WTC11 (cell line): ENCODE measurements around the gene SMC3. TPM values are rescaled to one million over a fixed set of nuclear protein-coding genes. Genes with fewer than 3 reads are reported as not detected.

Experiments used
- ATAC-seq: fragments of 200-7000 bp; cut with Tn5 transposase; 2 replicates; pipeline ENCODE4 v1.10.0; 2021; ENCODE audit warnings: mild to moderate bottlenecking, moderate library complexity
- CTCF ChIA-PET: fragments of 300-600 bp; sonication (Branson Sonifier 250); formaldehyde crosslinking; loops from one replicate; lab custom pipeline; 2021; ENCODE audit warnings: antibody characterized with exemption; lab: Charles Lee
- POLR2A ChIA-PET: fragments of 350-600 bp; sonication (Branson Sonifier 250); formaldehyde crosslinking; loops from one replicate; lab custom pipeline; 2021; ENCODE audit warnings: antibody characterized with exemption; lab: Charles Lee
- DNase-seq: peaks from one replicate; pipeline ENCODE4 v3.0.0; 2021; ENCODE audit warnings: low spot score
- H3K27ac Mint-ChIP-seq: 2 replicates; pipeline ENCODE4 v1.8.0; 2021; ENCODE audit warnings: mixed read lengths
- H3K27me3 Mint-ChIP-seq: 2 replicates; pipeline ENCODE4 v1.8.0; 2021; ENCODE audit warnings: low read depth, mild to moderate bottlenecking, moderate library complexity, mixed read lengths
- H3K36me3 Mint-ChIP-seq: 2 replicates; pipeline ENCODE4 v1.8.0; 2021; ENCODE audit warnings: mixed read lengths
- H3K4me1 Mint-ChIP-seq: 2 replicates; pipeline ENCODE4 v1.8.0; 2022; ENCODE audit warnings: mixed read lengths
- H3K4me3 Mint-ChIP-seq: 2 replicates; pipeline ENCODE4 v1.8.0; 2021; ENCODE audit warnings: mild to moderate bottlenecking, moderate library complexity, mixed read lengths
- H3K9me3 Mint-ChIP-seq: 2 replicates; pipeline ENCODE4 v1.8.0; 2021; ENCODE audit warnings: mixed read lengths
- GRHL2 ChIP-seq: fragments of 250-450 bp; sonication (Bioruptor Pico); IDR thresholded peaks from 2 replicates; pipeline ENCODE4 v1.8.0; 2022; ENCODE audit warnings: mild to moderate bottlenecking, moderate library complexity; ENCODE audit not compliant: insufficient replicate concordance, severe bottlenecking
- KAT7 ChIP-seq: sonication (generic); formaldehyde crosslinking; IDR thresholded peaks from 2 replicates; pipeline ENCODE4 v1.8.1; 2023; ENCODE audit warnings: missing genetic modification reagents, mild to moderate bottlenecking, borderline replicate concordance
- MYBL2 ChIP-seq: sonication (generic); formaldehyde crosslinking; IDR thresholded peaks from 2 replicates; pipeline ENCODE4 v1.8.1; 2023; ENCODE audit warnings: mild to moderate bottlenecking, moderate library complexity, missing genetic modification reagents
- ZNF138 ChIP-seq: sonication (generic); formaldehyde crosslinking; conservative IDR thresholded peaks from 2 replicates; pipeline ENCODE4 v1.8.1; 2022; ENCODE audit warnings: mild to moderate bottlenecking, moderate library complexity, missing genetic modification reagents
- total RNA-seq: library from RNA; stranded (reverse); gene quantifications from 3 replicates; pipeline ENCODE4 v1.2.3, GENCODE V29; 2021
- TF ChIP-seq, protein P1 (sequence below): fragments of 250-450 bp; sonication (Bioruptor Pico); IDR thresholded peaks from 2 replicates; pipeline ENCODE4 v1.9.0; 2021; ENCODE audit warnings: moderate library complexity, mild to moderate bottlenecking, inconsistent platforms, borderline replicate concordance

The SMC3 gene
- total RNA-seq, 1 experiment from 2014 or later: 71.0 TPM

GRCh38 chr10:110651044-110651958, 83.8 kb downstream of the SMC3 start:
- Mint-ChIP-seq H3K27ac (no peak overlapping the region), H3K4me1 (peaks cover 9% of the 10 kb centered on the region), H3K4me3 (no peak overlapping the region), H3K9me3 (no peaks in the 10 kb centered on the region), H3K27me3 (peaks cover 8% of the 10 kb centered on the region), H3K36me3 (no peaks in the 10 kb centered on the region)
- POLR2A ChIA-PET: no interaction called here
- CTCF ChIA-PET: interaction anchor here (1.0 kb wide), 1 partner anchor 21 kb away, joined by 5 read pairs; no protein-coding TSS in a partner anchor
- DNase-seq: no peak
- peak; percentile 36 for ATAC-seq
- TF ChIP-seq ZNF138 (no peak), KAT7 (CRISPR knock-in tag) (no peak), GRHL2 (no peak)
- TF ChIP-seq, protein P1, sequence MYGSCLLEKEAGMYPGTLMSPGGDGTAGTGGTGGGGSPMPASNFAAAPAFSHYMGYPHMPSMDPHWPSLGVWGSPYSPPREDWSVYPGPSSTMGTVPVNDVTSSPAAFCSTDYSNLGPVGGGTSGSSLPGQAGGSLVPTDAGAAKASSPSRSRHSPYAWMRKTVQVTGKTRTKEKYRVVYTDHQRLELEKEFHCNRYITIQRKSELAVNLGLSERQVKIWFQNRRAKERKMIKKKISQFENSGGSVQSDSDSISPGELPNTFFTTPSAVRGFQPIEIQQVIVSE (CRISPR knock-in tag): no peak

- ChIA-PET CTCF (no interaction called here), POLR2A (interaction anchor here (0.6 kb wide), 1 partner anchor 8 kb away, joined by 3 read pairs; the partner anchor contains the start of gene RBM20)
- Mint-ChIP-seq H3K27ac (no peak overlapping the region), H3K4me1 (peaks cover 9% of the 10 kb centered on the region), H3K27me3 (no peaks in the 10 kb centered on the region), H3K9me3 (no peaks in the 10 kb centered on the region), H3K4me3 (no peak overlapping the region), H3K36me3 (no peaks in the 10 kb centered on the region)
- TF ChIP-seq MYBL2 (CRISPR knock-in tag): no peak
- ATAC-seq (no peak), DNase-seq (no peak)
Observed at GRCh38 chr10:110652475-110653118, 85.1 kb downstream of the SMC3 start.

Other genes with a start within 250 kb of the SMC3 start
- gene DUSP5, start 69.8 kb upstream of the SMC3 start, total RNA-seq: 31.4 to 55.1 TPM (median 33.1 TPM) in 3 replicates
- 0.37 to 0.52 TPM (median 0.41 TPM) in 3 replicates for gene RBM20, start 76.6 kb downstream of the SMC3 start, total RNA-seq